MCF 10A (cell line): ENCODE measurements around the gene C1orf94. TPM values are rescaled to one million over a fixed set of nuclear protein-coding genes. Genes with fewer than 3 reads are reported as not detected.

Experiments
- BruUV-seq: library from RNA; stranded (reverse); fragments of 400-500 nt; replicated peaks from 2 replicates; lab custom pipeline; 2021; lab: Mats Ljungman, UMichigan
- CTCF ChIA-PET: fragments of 300-600 bp; sonication (Branson Sonifier 250); formaldehyde crosslinking; extraction: SDS; loops from one replicate; lab custom pipeline; 2021; ENCODE audit warnings: antibody characterized with exemption, inconsistent platforms; lab: Yijun Ruan, JAX
- POLR2A ChIA-PET: fragments of 300-600, 350-650 bp; sonication (Branson Sonifier 250); formaldehyde crosslinking; extraction: SDS; loops from one replicate; lab custom pipeline; 2020; ENCODE audit warnings: antibody characterized with exemption, inconsistent platforms; lab: Yijun Ruan, JAX
- DNase-seq: peaks from one replicate; pipeline ENCODE4 v3.0.0-alpha.2; 2018; ENCODE audit not compliant: unreplicated experiment
- H3K27ac Mint-ChIP-seq: one replicate; pipeline ENCODE4 v1.8.0; 2022; ENCODE audit warnings: mild to moderate bottlenecking, low read depth, mixed read lengths; ENCODE audit not compliant: unreplicated experiment
- H3K27me3 Mint-ChIP-seq: one replicate; pipeline ENCODE4 v1.8.0; 2022; ENCODE audit warnings: mixed read lengths; ENCODE audit not compliant: insufficient read depth, unreplicated experiment
- H3K36me3 Mint-ChIP-seq: one replicate; pipeline ENCODE4 v1.8.0; 2022; ENCODE audit warnings: mild to moderate bottlenecking, moderate library complexity, mixed read lengths; ENCODE audit not compliant: insufficient read depth, unreplicated experiment
- H3K4me1 Mint-ChIP-seq: one replicate; pipeline ENCODE4 v1.8.0; 2022; ENCODE audit warnings: mixed read lengths; ENCODE audit not compliant: insufficient read depth, unreplicated experiment
- H3K4me3 Mint-ChIP-seq: one replicate; pipeline ENCODE4 v1.8.0; 2022; ENCODE audit warnings: mild to moderate bottlenecking, moderate library complexity, mixed read lengths; ENCODE audit not compliant: unreplicated experiment
- H3K9me3 Mint-ChIP-seq: one replicate; pipeline ENCODE4 v1.8.0; 2022; ENCODE audit warnings: mixed read lengths; ENCODE audit not compliant: unreplicated experiment
- intact Hi-C: fragments of 100-400 bp; cut with micrococcal nuclease; formaldehyde crosslinking; loops from 2 replicates; pipeline ENCODE4 v1.14.1; 2022
- total RNA-seq: library from RNA; stranded (reverse); gene quantifications from 2 replicates; pipeline ENCODE4 v1.2.3, GENCODE V29; 2022
- TF ChIP-seq, protein P1 (sequence below): fragments of 200-600 bp; IDR thresholded peaks from one replicate; pipeline ENCODE4 v1.8.0; 2022; ENCODE audit warnings: antibody characterized with exemption, mild to moderate bottlenecking; ENCODE audit not compliant: unreplicated experiment

Gene C1orf94
- total RNA-seq, 1 experiment from 2014 or later = not detected

DNA sequence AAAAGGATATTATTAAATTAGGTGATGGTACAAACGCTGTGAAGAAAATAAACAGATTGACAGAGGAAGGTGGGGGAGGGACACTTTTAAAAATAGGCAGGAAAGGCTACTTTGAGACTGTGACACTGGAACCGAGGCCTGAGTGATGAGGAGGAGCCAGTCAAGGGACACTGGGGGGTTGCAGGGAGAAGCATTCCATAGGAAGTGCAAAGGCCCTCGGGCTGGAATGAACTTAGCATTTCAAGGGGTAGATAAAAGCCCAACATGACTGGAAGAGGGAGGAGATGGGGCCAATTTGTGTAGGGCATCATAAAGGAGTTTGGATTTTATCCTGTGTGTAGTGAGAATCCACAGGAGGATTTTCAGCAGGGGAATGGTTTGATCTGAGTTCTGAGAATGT, 15.9 kb downstream of the C1orf94 start:
- Mint-ChIP-seq H3K27ac (no peak overlapping the region), H3K36me3 (no peaks in the 10 kb centered on the region), H3K4me3 (no peak overlapping the region), H3K4me1 (no peaks in the 10 kb centered on the region), H3K27me3 (no peaks in the 10 kb centered on the region), H3K9me3 (peaks cover 52% of the 10 kb centered on the region)
- BruUV-seq = no TSS peak
- ChIA-PET CTCF (interaction anchor here (0.7 kb wide), 2 partner anchors 26 to 225 kb away, joined by 3 read pairs; no protein-coding TSS in a partner anchor), POLR2A (interaction anchor here (0.6 kb wide), 1 partner anchor 11 kb away, joined by 3 read pairs; no protein-coding TSS in a partner anchor)
- TF ChIP-seq, protein P1, sequence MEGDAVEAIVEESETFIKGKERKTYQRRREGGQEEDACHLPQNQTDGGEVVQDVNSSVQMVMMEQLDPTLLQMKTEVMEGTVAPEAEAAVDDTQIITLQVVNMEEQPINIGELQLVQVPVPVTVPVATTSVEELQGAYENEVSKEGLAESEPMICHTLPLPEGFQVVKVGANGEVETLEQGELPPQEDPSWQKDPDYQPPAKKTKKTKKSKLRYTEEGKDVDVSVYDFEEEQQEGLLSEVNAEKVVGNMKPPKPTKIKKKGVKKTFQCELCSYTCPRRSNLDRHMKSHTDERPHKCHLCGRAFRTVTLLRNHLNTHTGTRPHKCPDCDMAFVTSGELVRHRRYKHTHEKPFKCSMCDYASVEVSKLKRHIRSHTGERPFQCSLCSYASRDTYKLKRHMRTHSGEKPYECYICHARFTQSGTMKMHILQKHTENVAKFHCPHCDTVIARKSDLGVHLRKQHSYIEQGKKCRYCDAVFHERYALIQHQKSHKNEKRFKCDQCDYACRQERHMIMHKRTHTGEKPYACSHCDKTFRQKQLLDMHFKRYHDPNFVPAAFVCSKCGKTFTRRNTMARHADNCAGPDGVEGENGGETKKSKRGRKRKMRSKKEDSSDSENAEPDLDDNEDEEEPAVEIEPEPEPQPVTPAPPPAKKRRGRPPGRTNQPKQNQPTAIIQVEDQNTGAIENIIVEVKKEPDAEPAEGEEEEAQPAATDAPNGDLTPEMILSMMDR = no peak
- DNase-seq = no peak
- intact Hi-C loops = no loop called here

DNA sequence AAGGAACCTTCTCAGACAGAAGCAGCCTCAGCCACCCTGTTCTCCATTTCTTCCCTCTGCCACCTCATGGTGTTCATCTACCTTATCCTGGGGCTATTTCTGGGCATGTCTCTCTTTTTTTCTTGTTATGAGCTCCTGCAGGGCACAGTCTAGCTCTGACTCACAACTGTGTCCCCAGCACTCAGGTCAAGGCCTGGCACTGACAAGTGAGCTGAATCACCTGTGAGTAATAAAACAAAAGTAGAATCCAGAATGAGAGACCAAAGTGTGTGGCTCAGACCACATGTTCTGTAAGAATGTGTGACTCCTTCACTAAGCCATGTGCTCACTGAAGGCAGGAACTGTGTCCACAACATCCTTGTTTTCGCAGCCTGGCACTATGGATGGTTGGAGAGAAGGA, 23.2 kb downstream of the C1orf94 start:
- ChIA-PET CTCF (interaction anchor here (0.6 kb wide), 1 partner anchor 364 kb away, joined by 3 read pairs; no protein-coding TSS in a partner anchor), POLR2A (no interaction called here)

DNA sequence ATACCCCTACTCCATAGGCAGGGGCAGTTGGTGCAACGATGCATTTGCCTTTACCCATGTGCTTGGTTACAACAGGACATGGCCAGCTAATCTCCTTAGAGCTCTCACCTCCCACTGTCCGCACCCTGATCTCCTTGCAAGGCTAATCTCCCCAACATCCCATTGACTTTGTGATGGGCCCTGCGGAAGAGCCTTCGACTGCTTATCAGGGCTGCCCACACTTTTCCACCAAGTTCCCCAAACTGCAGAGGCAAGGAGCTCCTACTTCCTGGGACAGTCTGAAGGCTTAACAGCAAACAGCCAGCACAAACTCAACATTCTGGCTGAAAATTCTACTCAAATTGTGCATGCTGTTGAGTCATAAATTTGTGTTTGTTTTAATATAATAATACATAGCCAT, 36.0 kb downstream of the C1orf94 start:
- intact Hi-C loops = no loop called here
- Mint-ChIP-seq H3K27ac (no peak overlapping the region), H3K4me3 (no peak overlapping the region), H3K9me3 (no peaks in the 10 kb centered on the region), H3K36me3 (no peaks in the 10 kb centered on the region), H3K27me3 (no peaks in the 10 kb centered on the region), H3K4me1 (no peaks in the 10 kb centered on the region)
- CTCF ChIA-PET = no interaction called here
- DNase-seq = no peak
- TF ChIP-seq, protein P1 = no peak
- POLR2A ChIA-PET = no interaction called here
- BruUV-seq = no TSS peak

More for the DNA sequence above, 23.2 kb downstream of the C1orf94 start:
- Mint-ChIP-seq H3K4me3 (no peak overlapping the region), H3K36me3 (no peaks in the 10 kb centered on the region), H3K27ac (no peak overlapping the region), H3K4me1 (peaks cover 6% of the 10 kb centered on the region), H3K9me3 (peaks cover 46% of the 10 kb centered on the region), H3K27me3 (no peaks in the 10 kb centered on the region)
- intact Hi-C loops = no loop called here
- DNase-seq = peak; percentile 62
- no TSS peak for BruUV-seq
- TF ChIP-seq, protein P1 = no peak

DNA sequence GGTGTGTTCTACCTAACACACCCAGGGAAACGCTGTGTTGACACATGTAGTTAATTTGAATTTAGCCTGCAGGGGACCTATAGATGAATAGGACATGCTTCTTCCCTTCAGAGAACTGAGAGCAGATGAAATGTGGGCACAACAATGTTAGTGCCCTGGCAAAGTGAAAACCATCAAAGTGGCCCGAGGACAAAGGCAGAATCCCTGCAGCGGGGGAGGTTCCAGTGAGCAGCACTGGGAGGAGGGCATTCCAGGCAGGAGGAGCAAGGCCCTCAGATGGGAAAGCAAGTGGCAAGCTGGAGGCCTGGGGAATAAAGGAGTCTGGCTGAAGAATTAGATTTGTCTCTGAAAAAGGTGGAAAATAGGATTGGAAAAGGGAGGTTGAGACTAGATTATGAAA, 37.2 kb downstream of the C1orf94 start:
- Mint-ChIP-seq H3K27me3 (no peaks in the 10 kb centered on the region), H3K36me3 (peaks cover 6% of the 10 kb centered on the region)
- CTCF ChIA-PET = no interaction called here

More for the DNA sequence above, 37.2 kb downstream of the C1orf94 start:
- POLR2A ChIA-PET = no interaction called here
- Mint-ChIP-seq H3K4me3 (no peak overlapping the region), H3K27ac (no peak overlapping the region), H3K9me3 (peaks cover 5% of the 10 kb centered on the region), H3K4me1 (no peaks in the 10 kb centered on the region)
- no TSS peak for BruUV-seq
- intact Hi-C loops = no loop called here
- no peak for DNase-seq
- TF ChIP-seq, protein P1 = no peak
